ENCODE measurements around the gene TAC3.

- TF ChIP-seq CTCF (IDR thresholded peaks at IDR 0.05 in 4 of 5, conservative IDR thresholded peaks at IDR 0.05 in 1 of 5) (no peak), POLR2A (IDR thresholded peaks at IDR 0.05) (no peak)
Measured at GRCh38 chr12:56998981-56999380, 17.3 kb downstream of the TAC3 start.

Measured in gastrocnemius medialis (tissue), 4 donors.